Measurements from ENCODE around the gene RPP40.

Gene RPP40

DNA sequence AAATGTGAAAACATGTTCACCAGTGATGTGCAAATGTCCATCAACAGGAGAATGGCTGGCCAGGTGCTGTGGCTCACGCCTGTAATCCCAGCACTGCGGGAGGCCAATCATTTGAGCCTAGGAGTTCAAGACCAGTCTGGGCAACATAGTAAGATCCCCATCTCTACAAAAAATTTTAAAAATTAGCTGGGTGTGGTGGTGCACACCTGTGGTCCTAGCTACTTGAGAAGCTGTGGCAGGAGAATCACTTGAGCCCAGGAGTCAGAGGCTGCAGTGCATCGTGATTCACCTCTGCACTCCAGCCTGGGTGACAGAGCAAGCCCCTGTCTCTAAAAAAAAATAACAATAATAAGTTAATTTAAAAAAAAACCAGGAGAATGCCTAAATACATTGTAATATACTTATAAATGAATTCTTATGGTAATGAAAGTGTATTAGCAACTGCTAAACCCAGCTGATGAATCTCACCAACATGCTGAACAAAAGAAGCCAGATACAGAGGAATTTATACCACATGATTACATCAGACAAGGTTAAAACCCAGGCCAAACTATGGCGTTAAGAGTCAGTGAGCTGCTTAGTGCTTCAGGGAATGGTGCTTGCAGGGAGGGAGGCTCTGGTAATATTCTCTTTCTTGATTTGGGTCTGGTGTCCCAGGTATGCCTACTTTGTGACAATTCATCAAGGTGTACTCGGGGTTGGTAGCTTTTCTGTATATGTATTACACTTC lies 36.4 kb downstream of the RPP40 start:
- DNase-seq = no peak

DNA sequence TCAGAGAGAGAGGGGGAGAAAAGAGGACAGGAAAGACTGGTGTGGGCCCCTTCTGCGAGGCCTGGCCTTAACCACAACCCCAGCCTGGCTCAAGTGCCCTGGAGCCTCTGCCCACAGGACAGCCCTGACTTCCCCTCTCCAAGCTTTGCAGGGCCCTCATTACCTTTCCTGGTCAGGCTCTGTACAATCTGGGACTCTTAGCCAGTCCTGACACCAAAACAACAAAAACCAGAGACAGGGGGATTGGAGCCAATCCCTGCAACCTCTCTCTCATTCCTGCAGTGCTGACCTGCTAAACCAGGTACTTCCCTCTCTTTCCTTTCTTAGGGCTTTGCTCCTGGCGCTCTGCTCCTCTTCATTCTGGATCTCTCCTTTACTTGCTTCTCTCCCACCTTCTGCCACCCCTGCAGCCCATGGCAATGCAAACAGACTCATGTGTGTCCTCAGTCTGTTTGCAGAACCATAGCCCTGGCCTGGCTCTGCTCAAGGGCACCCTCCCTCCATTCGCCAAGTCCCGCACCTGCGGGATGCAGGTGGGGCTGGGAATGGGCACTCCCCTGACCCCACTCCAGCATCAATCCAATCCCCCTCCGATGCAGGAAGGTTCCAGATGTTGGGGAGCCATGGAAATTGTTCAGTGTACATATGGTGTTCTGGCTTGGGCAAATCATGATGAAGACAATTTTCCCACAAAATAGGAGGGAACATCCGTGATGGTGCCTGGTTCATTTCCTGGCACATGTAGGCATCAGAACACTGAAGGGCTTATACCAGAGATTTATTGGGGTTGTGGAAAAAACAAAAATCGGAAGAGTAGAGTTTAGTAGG lies 38.1 kb downstream of the RPP40 start:
- DNase-seq = no peak

- no peak for DNase-seq
Observed at GRCh38 chr6:4964675-4965561, 38.9 kb downstream of the RPP40 start.

DNA sequence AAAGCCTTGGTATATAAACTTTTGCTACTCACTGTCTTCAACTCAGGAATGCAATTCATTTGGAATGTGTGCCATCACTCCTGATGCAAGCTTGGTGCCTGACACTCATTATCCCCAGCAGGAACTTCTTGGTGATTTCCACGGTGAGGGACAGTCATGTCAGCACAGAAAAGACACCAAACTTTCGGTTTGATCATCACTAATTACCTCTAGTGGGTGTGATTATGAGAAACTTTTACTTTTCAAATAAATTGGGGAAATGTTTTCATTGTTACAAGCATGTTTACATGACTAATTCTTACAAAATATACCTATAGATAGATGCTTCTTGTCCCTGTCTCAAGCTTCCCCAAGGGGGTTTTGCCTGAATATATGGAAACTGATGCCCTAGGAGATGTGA lies 40.9 kb downstream of the RPP40 start:
- no peak for DNase-seq

- no peak for DNase-seq
Observed at GRCh38 chr6:4961322-4962168, 42.3 kb downstream of the RPP40 start.

DNA sequence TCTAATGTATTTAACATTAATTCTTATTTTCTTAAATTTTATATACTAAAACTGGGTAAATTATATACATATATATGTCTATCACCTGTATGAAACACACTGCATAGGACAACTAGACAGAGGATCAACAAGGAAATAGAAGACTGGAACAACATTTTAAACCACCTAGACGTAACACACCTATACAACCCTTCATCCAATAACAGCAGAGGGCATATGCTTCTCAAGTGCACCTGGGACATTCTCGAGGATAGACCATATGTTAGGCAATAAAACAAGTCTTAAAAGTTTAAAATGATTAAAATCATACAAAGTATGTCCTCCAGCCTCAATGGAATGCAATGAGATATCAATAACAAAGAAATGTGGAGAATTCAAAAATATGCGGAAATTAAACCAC lies 45.2 kb downstream of the RPP40 start:
- DNase-seq = no peak

- DNase-seq = no peak
Observed at GRCh38 chr6:4957521-4958231, 46.2 kb downstream of the RPP40 start.

DNA sequence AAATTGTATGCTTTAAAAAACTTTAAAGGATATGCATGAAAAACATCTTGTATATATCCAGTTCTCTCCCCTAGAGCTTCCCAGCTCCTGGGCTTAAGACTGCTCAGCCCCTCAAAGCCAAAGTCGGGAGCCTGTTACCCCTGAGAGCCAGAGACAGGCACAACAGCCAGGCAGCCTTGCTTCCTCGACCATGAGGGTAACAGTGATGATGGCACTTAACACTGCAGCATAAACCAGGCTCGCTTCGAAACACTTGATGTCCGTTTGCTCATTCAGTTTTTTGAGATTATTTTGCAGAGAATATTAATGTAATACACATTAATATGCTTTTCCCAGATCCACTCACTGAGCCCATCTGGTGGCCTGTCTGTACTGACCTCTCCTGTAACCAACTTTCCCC lies 47.2 kb downstream of the RPP40 start:
- DNase-seq = no peak

- no peak for DNase-seq
Observed at GRCh38 chr6:4953440-4953839, 50.4 kb downstream of the RPP40 start.

- DNase-seq = no peak
Observed at GRCh38 chr6:4950836-4951533, 52.9 kb downstream of the RPP40 start.

GRCh38 chr6:4950076-4950475 lies 53.8 kb downstream of the RPP40 start:
- no peak for DNase-seq

- no peak for DNase-seq
Observed at GRCh38 chr6:4948781-4949450, 54.9 kb downstream of the RPP40 start.

DNA sequence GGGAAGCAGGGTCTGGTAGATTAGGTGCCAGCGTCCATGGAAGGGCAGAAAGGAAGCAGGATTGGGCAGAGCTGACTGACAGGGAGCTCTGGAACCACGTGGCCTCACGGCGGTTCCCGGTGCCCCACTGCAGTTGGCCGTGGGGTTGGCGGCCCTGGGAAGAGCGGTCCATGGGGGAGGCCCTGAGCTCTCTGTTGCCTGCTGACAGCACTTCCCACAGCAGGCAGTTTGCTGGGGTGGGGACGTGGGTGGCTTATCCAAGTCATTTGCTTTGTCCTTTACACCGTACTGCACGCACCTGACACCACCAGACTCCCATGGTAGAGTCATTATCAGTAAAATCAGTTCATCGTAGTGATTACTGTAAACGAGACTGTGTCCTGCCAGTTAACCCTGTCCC lies 56.1 kb downstream of the RPP40 start:
- DNase-seq = no peak

DNA sequence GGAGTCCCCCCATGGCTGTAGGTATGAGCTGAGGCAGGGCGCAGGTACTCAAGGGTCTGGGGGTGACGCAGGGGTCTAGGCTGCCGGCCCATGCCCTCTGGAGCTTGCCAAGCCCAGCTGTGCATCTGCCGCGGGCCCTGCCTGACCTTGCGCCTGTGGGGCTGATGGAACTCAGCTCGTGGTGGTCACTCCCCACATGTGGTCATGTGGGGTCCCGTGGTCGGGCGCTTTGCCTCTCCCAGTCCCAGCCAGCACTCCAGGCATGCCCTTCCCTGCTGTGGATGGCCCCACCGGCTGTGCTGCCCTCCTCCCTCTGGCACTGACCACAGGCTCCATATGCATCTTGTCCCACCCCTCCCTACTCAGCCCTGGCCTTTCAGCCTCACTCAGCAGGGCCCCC lies 57.3 kb downstream of the RPP40 start:
- no peak for DNase-seq

Measured in NCI-H1092 (cell line).